SW480 (cell line): ENCODE results near the gene NR3C2.
"Not testable (repeated sequence)": the region's sequence is repeated elsewhere in the genome, so short reads cannot be mapped to it uniquely, and the experiment has no call there.

Experiments
- DNase-seq: peaks from one replicate; pipeline ENCODE4 v3.0.0-alpha.2; 2016; ENCODE audit warnings: low spot score

NR3C2 gene

GRCh38 chr4:148166132-148166591 lies 276.1 kb downstream of the NR3C2 start:
- DNase-seq: no peak

GRCh38 chr4:148164557-148164956 lies 277.7 kb downstream of the NR3C2 start:
- DNase-seq: no peak

- DNase-seq: no peak
Observed at GRCh38 chr4:148162991-148163390, 279.2 kb downstream of the NR3C2 start.

GRCh38 chr4:148162519-148162918 lies 279.7 kb downstream of the NR3C2 start:
- DNase-seq: no peak

- no peak for DNase-seq
Observed at GRCh38 chr4:148161601-148162000, 280.6 kb downstream of the NR3C2 start.

- DNase-seq: no peak
Observed at GRCh38 chr4:148159793-148160192, 282.4 kb downstream of the NR3C2 start.

GRCh38 chr4:148154769-148155168 lies 287.4 kb downstream of the NR3C2 start:
- DNase-seq: no peak

GRCh38 chr4:148152868-148153625 lies 289.2 kb downstream of the NR3C2 start:
- no peak for DNase-seq

- DNase-seq: no peak
Observed at GRCh38 chr4:148151806-148152205, 290.4 kb downstream of the NR3C2 start.

GRCh38 chr4:148145475-148145874 lies 296.7 kb downstream of the NR3C2 start:
- DNase-seq: no peak

GRCh38 chr4:148143174-148143573 lies 299.0 kb downstream of the NR3C2 start:
- DNase-seq: no peak

GRCh38 chr4:148141501-148141900 lies 300.7 kb downstream of the NR3C2 start:
- DNase-seq: no peak

- DNase-seq: no peak
Observed at GRCh38 chr4:148126825-148127224, 315.4 kb downstream of the NR3C2 start.

- no peak for DNase-seq
Observed at GRCh38 chr4:148124512-148124911, 317.7 kb downstream of the NR3C2 start.

- DNase-seq: not testable (repeated sequence)
Observed at GRCh38 chr4:148123161-148123560, 319.1 kb downstream of the NR3C2 start.

- DNase-seq: no peak
Observed at GRCh38 chr4:148120216-148120615, 322.0 kb downstream of the NR3C2 start.

GRCh38 chr4:148118633-148119032 lies 323.6 kb downstream of the NR3C2 start:
- DNase-seq: no peak

- DNase-seq: no peak
Observed at GRCh38 chr4:148118179-148118578, 324.0 kb downstream of the NR3C2 start.

- DNase-seq: no peak
Observed at GRCh38 chr4:148116969-148117368, 325.2 kb downstream of the NR3C2 start.

- DNase-seq: no peak
Observed at GRCh38 chr4:148116264-148116663, 325.9 kb downstream of the NR3C2 start.

- DNase-seq: no peak
Observed at GRCh38 chr4:148114436-148114835, 327.8 kb downstream of the NR3C2 start.

GRCh38 chr4:148112231-148112982 lies 329.8 kb downstream of the NR3C2 start:
- peak; percentile 45 for DNase-seq

- DNase-seq: no peak
Observed at GRCh38 chr4:148110169-148110568, 332.0 kb downstream of the NR3C2 start.
